ENCODE data around the gene IFNAR2. TPM values are rescaled to one million over a fixed set of nuclear protein-coding genes. Genes with fewer than 3 reads are reported as not detected.
"Not testable (repeated sequence)": the region's sequence is repeated elsewhere in the genome, so short reads cannot be mapped to it uniquely, and the experiment has no call there.

The IFNAR2 gene
- total and polyA plus RNA-seq, 2 donors (not counting 3 experiments of a cell fraction or from before 2014, with no cell fraction given): 22.8 to 42.1 TPM

DNA sequence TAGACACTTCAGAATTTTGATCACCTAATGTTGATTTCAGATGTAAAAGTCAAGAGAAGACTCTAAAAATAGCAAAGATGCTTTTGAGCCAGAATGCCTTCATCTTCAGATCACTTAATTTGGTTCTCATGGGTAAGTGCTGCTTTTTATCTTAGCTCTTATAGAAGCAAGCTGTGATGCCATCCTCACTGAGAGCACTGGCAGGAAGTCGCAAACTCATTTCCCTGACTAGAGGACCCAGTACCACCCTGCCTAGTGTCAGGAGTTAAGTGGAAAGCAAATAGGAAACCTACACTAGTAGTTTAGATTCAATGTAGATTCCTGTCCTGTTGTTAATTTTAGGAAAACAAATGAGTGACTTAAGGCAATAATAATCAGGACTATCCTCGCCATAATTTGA, 12.1 kb downstream of the IFNAR2 start:
- H3K4me2 ChIP-seq (ENCODE audit: insufficient read depth, low read length): no peak overlapping the region

DNA sequence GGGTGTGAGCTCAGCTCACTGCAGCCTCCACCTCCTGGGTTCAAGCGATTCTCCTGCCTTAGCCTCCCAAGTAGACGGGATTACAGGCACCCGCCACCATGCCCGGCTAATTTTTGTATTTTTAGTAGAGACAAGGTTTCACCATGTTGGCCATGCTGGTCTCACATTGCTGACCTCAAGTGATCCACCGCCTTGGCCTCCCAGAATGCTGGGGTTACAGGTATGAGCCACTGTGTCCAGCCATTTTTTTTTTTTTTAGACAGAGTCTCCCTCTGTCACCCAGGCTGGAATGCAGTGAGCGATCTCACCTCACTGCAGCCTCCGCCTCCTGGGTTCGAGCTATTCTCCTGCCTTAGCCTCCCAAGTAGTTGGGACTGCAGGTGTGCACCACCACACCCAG, 13.1 kb downstream of the IFNAR2 start:
- H3K4me3 ChIP-seq (replicated peaks in 1 of 3; ENCODE audit: insufficient read depth in 1 of 3, low read depth in 1 of 3, low read length in 3 of 3); H3K9me1 ChIP-seq (replicated peaks; ENCODE audit: control insufficient read depth, extremely low read depth, insufficient read depth, low read length); DNase-seq (ENCODE audit: low read depth, low spot score); CTCF ChIA-PET; H3K27me3 ChIP-seq (ENCODE audit: control insufficient read depth in 2 of 2, insufficient read depth in 2 of 2, low read length in 2 of 2); FAIRE-seq; H3K79me2 ChIP-seq (ENCODE audit: control insufficient read depth, insufficient read depth, low read length); POLR2A ChIA-PET; intact Hi-C loops (cut with micrococcal nuclease); H3K9ac ChIP-seq (replicated peaks; ENCODE audit: extremely low read depth, insufficient read depth, low read length); H2AFZ ChIP-seq (ENCODE audit: low read depth, low read length); H3K4me1 ChIP-seq (ENCODE audit: control insufficient read depth, extremely low read depth, insufficient read depth, low read length); H3K4me2 ChIP-seq (ENCODE audit: insufficient read depth, low read length); dilution Hi-C loops (cut with MboI; ENCODE audit: extremely low pct_ligation_motif_present, low sequenced_read_pairs); H3K27ac ChIP-seq (ENCODE audit: insufficient read depth, low read depth, low read length); BruUV-seq (replicated peaks); H3K9me3 ChIP-seq (replicated peaks; ENCODE audit: control insufficient read depth, insufficient read depth, low read length); H4K20me1 ChIP-seq (replicated peaks; ENCODE audit: control insufficient read depth, extremely low read depth, insufficient read depth, low read length): not testable (repeated sequence)
- peaks cover 12 to 15% of the 10 kb centered on the region in 2 experiments for H3K36me3 ChIP-seq (ENCODE audit: control insufficient read depth in 2 of 2, extremely low read depth in 1 of 2, insufficient read depth in 2 of 2, low read length in 2 of 2)

More for the DNA sequence above, 12.1 kb downstream of the IFNAR2 start:
- dilution Hi-C loops (cut with MboI; ENCODE audit: extremely low pct_ligation_motif_present, low sequenced_read_pairs) (no loop called here), intact Hi-C loops (cut with micrococcal nuclease) (no loop called here)
- Histone ChIP-seq H3K9ac (replicated peaks; ENCODE audit: extremely low read depth, insufficient read depth, low read length) (no peak overlapping the region), H3K4me3 (replicated peaks in 1 of 3; ENCODE audit: insufficient read depth in 1 of 3, low read depth in 1 of 3, low read length in 3 of 3) (no peak overlapping the region), H3K27me3 (ENCODE audit: control insufficient read depth in 2 of 2, insufficient read depth in 2 of 2, low read length in 2 of 2) (no peaks in the 10 kb centered on the region), H3K9me3 (replicated peaks; ENCODE audit: control insufficient read depth, insufficient read depth, low read length) (no peaks in the 10 kb centered on the region), H3K4me1 (ENCODE audit: control insufficient read depth, extremely low read depth, insufficient read depth, low read length) (peaks cover 9% of the 10 kb centered on the region), H2AFZ (ENCODE audit: low read depth, low read length) (no peak overlapping the region), H3K79me2 (ENCODE audit: control insufficient read depth, insufficient read depth, low read length) (peaks cover 15% of the 10 kb centered on the region), H4K20me1 (replicated peaks; ENCODE audit: control insufficient read depth, extremely low read depth, insufficient read depth, low read length) (no peaks in the 10 kb centered on the region), H3K27ac (ENCODE audit: insufficient read depth, low read depth, low read length) (no peak overlapping the region), H3K36me3 (ENCODE audit: control insufficient read depth in 2 of 2, extremely low read depth in 1 of 2, insufficient read depth in 2 of 2, low read length in 2 of 2) (peaks cover 6 to 9% of the 10 kb centered on the region in 2 experiments), H3K9me1 (replicated peaks; ENCODE audit: control insufficient read depth, extremely low read depth, insufficient read depth, low read length) (no peaks in the 10 kb centered on the region)
- POLR2A ChIA-PET: interaction anchor here (0.7 kb wide), 1 partner anchor 37 kb away, joined by 3 read pairs; no protein-coding TSS in a partner anchor
- peak; percentile 61 for FAIRE-seq
- BruUV-seq (replicated peaks): no TSS peak
- TF ChIP-seq POLR2AphosphoS5 (IDR thresholded peaks at IDR 0.05; ENCODE audit: insufficient read depth, low read depth, low read length): no peak
- TF ChIP-seq FOS (IDR thresholded peaks at IDR 0.05; ENCODE audit: borderline replicate concordance, insufficient read depth, low read length): no peak
- TF ChIP-seq JUN (IDR thresholded peaks at IDR 0.05; ENCODE audit: borderline replicate concordance, insufficient read depth, insufficient read length, low read depth): no peak
- TF ChIP-seq, protein P1, sequence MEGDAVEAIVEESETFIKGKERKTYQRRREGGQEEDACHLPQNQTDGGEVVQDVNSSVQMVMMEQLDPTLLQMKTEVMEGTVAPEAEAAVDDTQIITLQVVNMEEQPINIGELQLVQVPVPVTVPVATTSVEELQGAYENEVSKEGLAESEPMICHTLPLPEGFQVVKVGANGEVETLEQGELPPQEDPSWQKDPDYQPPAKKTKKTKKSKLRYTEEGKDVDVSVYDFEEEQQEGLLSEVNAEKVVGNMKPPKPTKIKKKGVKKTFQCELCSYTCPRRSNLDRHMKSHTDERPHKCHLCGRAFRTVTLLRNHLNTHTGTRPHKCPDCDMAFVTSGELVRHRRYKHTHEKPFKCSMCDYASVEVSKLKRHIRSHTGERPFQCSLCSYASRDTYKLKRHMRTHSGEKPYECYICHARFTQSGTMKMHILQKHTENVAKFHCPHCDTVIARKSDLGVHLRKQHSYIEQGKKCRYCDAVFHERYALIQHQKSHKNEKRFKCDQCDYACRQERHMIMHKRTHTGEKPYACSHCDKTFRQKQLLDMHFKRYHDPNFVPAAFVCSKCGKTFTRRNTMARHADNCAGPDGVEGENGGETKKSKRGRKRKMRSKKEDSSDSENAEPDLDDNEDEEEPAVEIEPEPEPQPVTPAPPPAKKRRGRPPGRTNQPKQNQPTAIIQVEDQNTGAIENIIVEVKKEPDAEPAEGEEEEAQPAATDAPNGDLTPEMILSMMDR (IDR thresholded peaks at IDR 0.05; ENCODE audit: extremely low read depth in 1 of 2, insufficient read depth in 1 of 2, low read depth in 1 of 2, low read length in 2 of 2): no peak
- no peak for TF ChIP-seq MYC (IDR thresholded peaks at IDR 0.05; ENCODE audit: low read depth, low read length)
- no peak for TF ChIP-seq EZH2 (IDR thresholded peaks at IDR 0.05; ENCODE audit: borderline replicate concordance, low read depth, low read length, severe bottlenecking)
- TF ChIP-seq MAX (IDR thresholded peaks at IDR 0.05; ENCODE audit: insufficient read depth, insufficient read length): no peak
- TF ChIP-seq POLR2A (IDR thresholded peaks at IDR 0.05; ENCODE audit: low read depth, low read length): no peak
- TF ChIP-seq GATA2 (IDR thresholded peaks at IDR 0.05; ENCODE audit: insufficient read depth, insufficient read length, low read depth, low read length): no peak
- no peak for DNase-seq (ENCODE audit: low read depth, low spot score)
- CTCF ChIA-PET: no interaction called here
